ENCODE measurements around the gene KRTAP2-2. TPM values are rescaled to one million over a fixed set of nuclear protein-coding genes. Genes with fewer than 3 reads are reported as not detected.
"Not testable (repeated sequence)": the region's sequence is repeated elsewhere in the genome, so short reads cannot be mapped to it uniquely, and the experiment has no call there.

KRTAP2-2 gene
- total and polyA plus RNA-seq, 2 donors from 2014 or later: not detected

GRCh38 chr17:41037853-41038350 lies 17.1 kb downstream of the KRTAP2-2 start:
- H3K9me3 ChIP-seq (ENCODE audit: control insufficient read depth in 2 of 3, insufficient read depth in 1 of 3, low read length in 3 of 3): peaks cover 0 to 3% (median 0%) of the 10 kb centered on the region in 3 donors
- no peaks in the 10 kb centered on the region for H3K36me3 ChIP-seq (ENCODE audit: control insufficient read depth in 2 of 3, insufficient read depth in 3 of 3, low read length in 3 of 3)
- DNase-seq (no peak), FAIRE-seq (no peak)
- no peak overlapping the region for H3K27ac ChIP-seq (ENCODE audit: low read depth in 2 of 2, low read length in 2 of 2)
- no peaks in the 10 kb centered on the region for H3K4me1 ChIP-seq (ENCODE audit: control insufficient read depth in 2 of 3, insufficient read depth in 2 of 3, low read depth in 1 of 3, low read length in 3 of 3)
- no peak for TF ChIP-seq CTCF (IDR thresholded peaks at IDR 0.05; ENCODE audit: borderline replicate concordance, extremely low read depth, insufficient read depth)
- intact Hi-C loops (cut with DNase I): no loop called here
- no peaks in the 10 kb centered on the region for H3K27me3 ChIP-seq (ENCODE audit: control insufficient read depth, insufficient read depth, low read length)
- no peak overlapping the region for H3K4me3 ChIP-seq (ENCODE audit: low read length in 3 of 3)
- H3K9ac ChIP-seq (ENCODE audit: low read length in 3 of 3): no peak overlapping the region

DNA sequence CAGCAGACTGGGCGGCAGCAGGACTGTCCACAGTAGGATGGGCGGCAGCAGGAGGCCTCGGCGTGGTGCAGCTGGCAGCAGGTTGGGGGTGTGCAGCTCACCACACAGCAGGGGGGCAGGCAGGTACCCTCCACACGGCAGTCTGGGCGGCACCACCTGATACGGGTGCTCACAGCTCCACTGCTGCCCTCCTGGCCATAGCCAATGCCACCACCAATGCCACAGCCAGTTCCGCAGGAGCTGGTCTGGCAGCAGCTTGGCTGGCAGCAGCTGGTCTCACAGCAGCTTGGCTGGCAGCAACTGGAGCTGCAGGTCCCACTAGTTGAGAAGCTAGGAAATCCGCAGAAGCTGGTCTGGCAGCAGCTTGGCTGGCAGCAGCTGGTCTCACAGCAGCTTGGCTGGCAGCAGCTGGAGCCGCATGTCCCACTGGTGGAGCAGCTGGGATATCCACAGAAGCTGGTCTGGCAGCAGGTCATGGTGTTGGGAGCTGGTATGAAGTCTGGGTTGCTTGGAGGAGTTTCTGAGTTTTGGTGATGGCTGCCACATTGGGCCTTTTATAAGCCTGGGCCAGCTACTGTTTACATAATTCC lies 20.6 kb downstream of the KRTAP2-2 start, which contains the start of gene KRTAP1-3:
KRTAP1-3 (minus strand) TSS at position 529 of the 590 bp plus-strand sequence; CDS start at position 476, 53 bp downstream.
- H3K4me1 ChIP-seq (ENCODE audit: control insufficient read depth in 2 of 3, insufficient read depth in 2 of 3, low read depth in 1 of 3, low read length in 3 of 3); H3K36me3 ChIP-seq (ENCODE audit: control insufficient read depth in 2 of 3, insufficient read depth in 3 of 3, low read length in 3 of 3); H3K27ac ChIP-seq (ENCODE audit: low read depth in 2 of 2, low read length in 2 of 2); DNase-seq; H3K9ac ChIP-seq (ENCODE audit: low read length in 3 of 3); H3K4me3 ChIP-seq (ENCODE audit: low read length in 3 of 3); intact Hi-C loops (cut with DNase I); H3K27me3 ChIP-seq (ENCODE audit: control insufficient read depth, insufficient read depth, low read length); H3K9me3 ChIP-seq (ENCODE audit: control insufficient read depth in 2 of 3, insufficient read depth in 1 of 3, low read length in 3 of 3); FAIRE-seq: not testable (repeated sequence)

DNA sequence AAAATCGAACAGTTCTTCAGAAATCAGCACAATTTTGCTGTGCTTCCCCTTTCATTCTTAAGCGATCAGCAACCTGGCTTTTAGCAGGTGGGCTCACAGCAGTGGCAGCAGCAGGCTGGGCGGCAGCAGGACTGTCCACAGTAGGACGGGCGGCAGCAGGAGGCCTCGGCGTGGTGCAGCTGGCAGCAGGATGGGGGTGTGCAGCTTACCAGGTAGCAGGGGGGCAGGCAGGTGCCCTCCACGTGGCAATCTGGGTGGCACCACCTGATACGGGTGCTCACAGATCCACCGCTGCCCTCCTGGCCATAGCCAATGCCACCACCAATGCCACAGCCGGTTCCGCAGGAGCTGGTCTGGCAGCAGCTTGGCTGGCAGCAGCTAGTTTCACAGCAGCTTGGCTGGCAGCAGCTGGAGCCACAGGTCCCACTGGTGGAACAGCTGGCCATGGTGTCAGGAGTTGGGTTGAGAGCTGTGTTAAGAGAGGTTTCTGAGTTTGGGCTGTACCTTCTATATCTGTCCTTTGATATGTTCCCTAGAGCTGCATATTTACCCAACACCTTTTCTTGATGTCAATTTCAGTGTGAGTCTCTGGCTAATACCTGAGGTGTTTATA lies 25.3 kb downstream of the KRTAP2-2 start, which contains the start of gene KRTAP1-4:
KRTAP1-4 (minus strand) TSS at position 563 of the 613 bp plus-strand sequence; CDS start at position 446, 117 bp downstream.
- no peak for TF ChIP-seq CTCF (IDR thresholded peaks at IDR 0.05; ENCODE audit: borderline replicate concordance, extremely low read depth, insufficient read depth)
- H3K36me3 ChIP-seq (ENCODE audit: control insufficient read depth in 2 of 3, insufficient read depth in 3 of 3, low read length in 3 of 3): no peaks in the 10 kb centered on the region
- no peak within 1 kb of the TSS for H3K4me3 ChIP-seq (ENCODE audit: low read length in 3 of 3)
- DNase-seq: no peak
- no peak within 1 kb of the TSS for H3K27ac ChIP-seq (ENCODE audit: low read depth in 2 of 2, low read length in 2 of 2)
- H3K4me1 ChIP-seq (ENCODE audit: control insufficient read depth in 2 of 3, insufficient read depth in 2 of 3, low read depth in 1 of 3, low read length in 3 of 3): no peaks in the 10 kb centered on the region
- no peaks in the 10 kb centered on the region for H3K9me3 ChIP-seq (ENCODE audit: control insufficient read depth in 2 of 3, insufficient read depth in 1 of 3, low read length in 3 of 3)
- no peaks in the 10 kb centered on the region for H3K27me3 ChIP-seq (ENCODE audit: control insufficient read depth, insufficient read depth, low read length)
- intact Hi-C loops (cut with DNase I): no loop called here
- no peak within 1 kb of the TSS for H3K9ac ChIP-seq (ENCODE audit: low read length in 3 of 3)
- no peak for FAIRE-seq

GRCh38 chr17:41026715-41027471 lies 28.1 kb downstream of the KRTAP2-2 start, which contains the start of gene KRTAP1-5:
KRTAP1-5 (minus strand) TSS chr17:41027208; CDS start chr17:41027155, 53 bp downstream.
- intact Hi-C loops (cut with DNase I): no loop called here
- no peak within 1 kb of the TSS for H3K9ac ChIP-seq (ENCODE audit: low read length in 3 of 3)
- H3K4me3 ChIP-seq (ENCODE audit: low read length in 3 of 3): no peak within 1 kb of the TSS
- no peak for TF ChIP-seq CTCF (IDR thresholded peaks at IDR 0.05; ENCODE audit: borderline replicate concordance, extremely low read depth, insufficient read depth)
- no peak for FAIRE-seq
- no peaks in the 10 kb centered on the region for H3K9me3 ChIP-seq (ENCODE audit: control insufficient read depth in 2 of 3, insufficient read depth in 1 of 3, low read length in 3 of 3)
- H3K4me1 ChIP-seq (ENCODE audit: control insufficient read depth in 2 of 3, insufficient read depth in 2 of 3, low read depth in 1 of 3, low read length in 3 of 3): no peaks in the 10 kb centered on the region
- no peak for DNase-seq
- H3K36me3 ChIP-seq (ENCODE audit: control insufficient read depth in 2 of 3, insufficient read depth in 3 of 3, low read length in 3 of 3): no peaks in the 10 kb centered on the region
- H3K27me3 ChIP-seq (ENCODE audit: control insufficient read depth, insufficient read depth, low read length): no peaks in the 10 kb centered on the region
- no peak within 1 kb of the TSS for H3K27ac ChIP-seq (ENCODE audit: low read depth in 2 of 2, low read length in 2 of 2)
